Measurements from ENCODE around the gene REXO1. TPM values are rescaled to one million over a fixed set of nuclear protein-coding genes. Genes with fewer than 3 reads are reported as not detected.

The REXO1 gene
- total and polyA plus RNA-seq, 2 donors (not counting 1 experiment from before 2014, with no cell fraction given), result 6.1 to 6.8 TPM

DNA sequence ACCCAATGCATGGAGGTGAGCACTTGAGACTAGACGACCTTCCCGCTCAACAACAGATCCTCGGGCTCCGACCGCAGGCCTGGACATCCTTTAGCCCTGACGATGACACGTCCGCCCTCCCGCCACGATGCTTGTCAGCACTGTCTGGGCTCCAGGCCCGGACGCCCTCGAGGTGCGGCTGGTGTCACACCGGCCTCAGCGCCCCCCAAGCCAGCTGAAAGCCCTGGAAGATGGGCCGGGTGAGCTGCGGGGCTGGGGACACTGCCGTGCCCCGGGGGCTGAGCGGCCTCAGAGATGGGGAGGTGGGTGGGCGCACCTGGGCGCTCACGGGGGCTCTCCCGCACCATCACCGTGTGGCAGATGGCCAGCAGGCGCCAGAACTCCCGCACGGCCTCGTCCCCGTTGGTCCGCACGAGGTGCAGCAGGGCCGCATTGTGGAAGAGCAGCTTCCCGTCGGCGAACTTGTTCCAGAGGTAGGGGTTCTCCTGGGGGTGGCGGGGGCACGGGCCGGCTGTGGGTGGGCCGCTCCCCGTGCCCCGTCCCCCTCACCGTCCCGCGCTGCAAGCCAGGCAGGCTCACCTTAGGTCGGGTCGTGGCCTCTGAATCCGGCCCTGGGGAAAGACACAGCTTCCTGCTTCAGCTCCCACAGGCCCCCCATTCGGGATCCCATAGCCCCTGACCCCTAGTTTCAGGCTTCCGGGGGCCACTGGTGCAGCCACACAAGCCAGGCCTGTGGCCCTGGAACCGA lies 51.7 kb downstream of the REXO1 start:
- TF ChIP-seq, protein P1, sequence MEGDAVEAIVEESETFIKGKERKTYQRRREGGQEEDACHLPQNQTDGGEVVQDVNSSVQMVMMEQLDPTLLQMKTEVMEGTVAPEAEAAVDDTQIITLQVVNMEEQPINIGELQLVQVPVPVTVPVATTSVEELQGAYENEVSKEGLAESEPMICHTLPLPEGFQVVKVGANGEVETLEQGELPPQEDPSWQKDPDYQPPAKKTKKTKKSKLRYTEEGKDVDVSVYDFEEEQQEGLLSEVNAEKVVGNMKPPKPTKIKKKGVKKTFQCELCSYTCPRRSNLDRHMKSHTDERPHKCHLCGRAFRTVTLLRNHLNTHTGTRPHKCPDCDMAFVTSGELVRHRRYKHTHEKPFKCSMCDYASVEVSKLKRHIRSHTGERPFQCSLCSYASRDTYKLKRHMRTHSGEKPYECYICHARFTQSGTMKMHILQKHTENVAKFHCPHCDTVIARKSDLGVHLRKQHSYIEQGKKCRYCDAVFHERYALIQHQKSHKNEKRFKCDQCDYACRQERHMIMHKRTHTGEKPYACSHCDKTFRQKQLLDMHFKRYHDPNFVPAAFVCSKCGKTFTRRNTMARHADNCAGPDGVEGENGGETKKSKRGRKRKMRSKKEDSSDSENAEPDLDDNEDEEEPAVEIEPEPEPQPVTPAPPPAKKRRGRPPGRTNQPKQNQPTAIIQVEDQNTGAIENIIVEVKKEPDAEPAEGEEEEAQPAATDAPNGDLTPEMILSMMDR (conservative IDR thresholded peaks at IDR 0.05 in 1 of 2, IDR thresholded peaks at IDR 0.05 in 1 of 2; ENCODE audit: low read depth in 1 of 2, low read length in 2 of 2), result no peak
- no peak for TF ChIP-seq EZH2 (IDR thresholded peaks at IDR 0.05; ENCODE audit: low read length, missing control alignments)

DNA sequence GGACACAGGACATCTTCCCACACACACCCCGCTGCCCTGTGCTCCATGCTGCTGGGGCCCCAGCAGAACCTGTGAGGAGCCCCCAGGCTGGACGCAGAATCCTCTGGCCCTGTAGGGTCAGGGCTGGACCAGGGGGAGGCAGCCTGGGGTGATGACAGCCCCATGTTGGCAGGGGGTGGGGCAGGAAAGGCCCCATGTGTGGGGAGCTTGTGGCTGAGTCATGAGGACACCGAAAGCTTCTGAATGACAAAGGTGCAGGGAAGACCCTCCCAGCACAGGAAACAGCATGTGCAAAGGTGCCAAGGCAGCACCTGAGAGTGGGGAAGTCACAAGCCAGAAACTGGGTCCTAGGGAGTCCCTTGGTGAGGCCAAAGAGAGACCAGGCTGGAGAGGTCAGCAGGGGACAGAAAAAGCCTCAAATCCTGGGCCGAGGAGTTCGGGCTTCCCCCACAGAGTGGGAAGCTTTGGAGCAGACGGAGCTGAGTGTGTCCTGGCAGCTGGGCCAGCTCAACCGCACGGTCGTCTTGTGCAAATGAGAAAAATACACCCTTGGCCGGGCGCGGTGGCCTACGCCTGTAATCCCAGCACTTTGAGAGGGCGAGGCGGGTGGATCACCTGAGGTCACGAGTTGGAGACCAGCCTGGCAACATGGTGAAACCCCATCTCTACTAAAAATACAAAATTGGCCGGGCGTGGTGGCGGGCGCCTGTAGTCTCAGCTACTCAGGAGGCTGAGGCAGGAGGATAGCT lies 53.7 kb downstream of the REXO1 start:
- no peaks in the 10 kb centered on the region for H4K20me1 ChIP-seq (ENCODE audit: control insufficient read depth, extremely low read depth, insufficient read depth, low read length)
- H3K4me3 ChIP-seq (replicated peaks in 1 of 4; ENCODE audit: control extremely low read depth in 1 of 4, insufficient read depth in 1 of 4, low read depth in 3 of 4, low read length in 4 of 4), result no peak overlapping the region
- no peaks in the 10 kb centered on the region for H3K9me3 ChIP-seq (ENCODE audit: control insufficient read depth, insufficient read depth, low read depth, low read length)
- TF ChIP-seq EZH2 (IDR thresholded peaks at IDR 0.05; ENCODE audit: low read length, missing control alignments), result no peak
- TF ChIP-seq, protein P1 (conservative IDR thresholded peaks at IDR 0.05 in 1 of 2, IDR thresholded peaks at IDR 0.05 in 1 of 2; ENCODE audit: low read depth in 1 of 2, low read length in 2 of 2), result no peak
- H3K9ac ChIP-seq (ENCODE audit: insufficient read depth, low read length), result no peak overlapping the region
- H2AFZ ChIP-seq (ENCODE audit: low read length), result no peak overlapping the region
- H3K27me3 ChIP-seq (ENCODE audit: control insufficient read depth, insufficient read depth, low read length), result no peaks in the 10 kb centered on the region
- no peak overlapping the region for H3K4me2 ChIP-seq (ENCODE audit: extremely low read depth, insufficient read depth, low read length)
- no peak overlapping the region for H3K27ac ChIP-seq (ENCODE audit: insufficient read depth, low read length)
- H3K36me3 ChIP-seq (ENCODE audit: control insufficient read depth, insufficient read depth, low read length), result no peaks in the 10 kb centered on the region
- H3K4me1 ChIP-seq (ENCODE audit: control insufficient read depth, extremely low read depth, insufficient read depth, low read length), result no peaks in the 10 kb centered on the region
- H3K79me2 ChIP-seq (ENCODE audit: control insufficient read depth, insufficient read depth, low read length), result no peaks in the 10 kb centered on the region
- DNase-seq (ENCODE audit: low read depth in 2 of 2), result peak in 1 of 2 donors; percentile 23

More for the DNA sequence above, 51.7 kb downstream of the REXO1 start:
- Histone ChIP-seq H3K36me3 (ENCODE audit: control insufficient read depth, insufficient read depth, low read length) (no peaks in the 10 kb centered on the region), H3K4me3 (replicated peaks in 1 of 4; ENCODE audit: control extremely low read depth in 1 of 4, insufficient read depth in 1 of 4, low read depth in 3 of 4, low read length in 4 of 4) (no peak overlapping the region), H3K4me2 (ENCODE audit: extremely low read depth, insufficient read depth, low read length) (no peak overlapping the region), H3K79me2 (ENCODE audit: control insufficient read depth, insufficient read depth, low read length) (no peaks in the 10 kb centered on the region), H3K27ac (ENCODE audit: insufficient read depth, low read length) (no peak overlapping the region), H4K20me1 (ENCODE audit: control insufficient read depth, extremely low read depth, insufficient read depth, low read length) (no peaks in the 10 kb centered on the region), H3K27me3 (ENCODE audit: control insufficient read depth, insufficient read depth, low read length) (no peaks in the 10 kb centered on the region), H2AFZ (ENCODE audit: low read length) (no peak overlapping the region), H3K4me1 (ENCODE audit: control insufficient read depth, extremely low read depth, insufficient read depth, low read length) (no peaks in the 10 kb centered on the region), H3K9me3 (ENCODE audit: control insufficient read depth, insufficient read depth, low read depth, low read length) (no peaks in the 10 kb centered on the region), H3K9ac (ENCODE audit: insufficient read depth, low read length) (no peak overlapping the region)
- DNase-seq (ENCODE audit: low read depth in 2 of 2), result no peak

DNA sequence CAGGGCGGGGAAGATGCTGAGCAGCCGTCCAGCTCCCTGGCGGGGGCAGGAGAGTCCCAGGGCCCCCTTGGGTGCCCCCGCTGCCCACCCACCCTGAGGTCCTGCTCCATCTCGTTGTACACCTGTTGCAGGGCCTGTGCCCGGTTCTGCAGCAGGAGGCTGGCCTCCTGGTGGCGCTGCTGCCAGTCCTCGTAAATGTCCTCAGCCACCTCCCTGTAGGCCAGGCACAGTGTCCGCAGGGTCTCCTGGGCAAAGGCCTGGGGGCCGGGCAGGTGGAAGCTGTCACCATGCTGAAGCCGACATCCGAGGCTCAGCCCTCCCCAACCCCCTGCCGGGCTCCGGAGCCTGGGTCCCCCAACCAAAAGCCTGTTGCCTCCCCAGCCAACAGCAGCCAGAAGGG lies 56.4 kb downstream of the REXO1 start:
- no peak overlapping the region for H3K4me2 ChIP-seq (ENCODE audit: extremely low read depth, insufficient read depth, low read length)
- no peak overlapping the region for H2AFZ ChIP-seq (ENCODE audit: low read length)
- no peaks in the 10 kb centered on the region for H4K20me1 ChIP-seq (ENCODE audit: control insufficient read depth, extremely low read depth, insufficient read depth, low read length)
- no peak for DNase-seq (ENCODE audit: low read depth in 2 of 2)
- H3K79me2 ChIP-seq (ENCODE audit: control insufficient read depth, insufficient read depth, low read length), result no peaks in the 10 kb centered on the region
- H3K27me3 ChIP-seq (ENCODE audit: control insufficient read depth, insufficient read depth, low read length), result no peaks in the 10 kb centered on the region
- H3K9ac ChIP-seq (ENCODE audit: insufficient read depth, low read length), result no peak overlapping the region
- TF ChIP-seq, protein P1 (conservative IDR thresholded peaks at IDR 0.05 in 1 of 2, IDR thresholded peaks at IDR 0.05 in 1 of 2; ENCODE audit: low read depth in 1 of 2, low read length in 2 of 2), result no peak
- no peak for TF ChIP-seq EZH2 (IDR thresholded peaks at IDR 0.05; ENCODE audit: low read length, missing control alignments)
- H3K9me3 ChIP-seq (ENCODE audit: control insufficient read depth, insufficient read depth, low read depth, low read length), result no peaks in the 10 kb centered on the region
- H3K36me3 ChIP-seq (ENCODE audit: control insufficient read depth, insufficient read depth, low read length), result no peaks in the 10 kb centered on the region
- H3K4me1 ChIP-seq (ENCODE audit: control insufficient read depth, extremely low read depth, insufficient read depth, low read length), result no peaks in the 10 kb centered on the region
- no peak overlapping the region for H3K4me3 ChIP-seq (replicated peaks in 1 of 4; ENCODE audit: control extremely low read depth in 1 of 4, insufficient read depth in 1 of 4, low read depth in 3 of 4, low read length in 4 of 4)
- H3K27ac ChIP-seq (ENCODE audit: insufficient read depth, low read length), result no peak overlapping the region
